GM18873 (cell line): ENCODE data around the gene PGAP6.
"Not testable (repeated sequence)": the region's sequence is repeated elsewhere in the genome, so short reads cannot be mapped to it uniquely, and the experiment has no call there.

ENCODE experiments used
- ATAC-seq: cut with Tn5 transposase; IDR thresholded peaks from one replicate; pipeline ENCODE4 v1.9.1; 2021; ENCODE audit warnings: mild to moderate bottlenecking, moderate library complexity, moderate number of reproducible peaks; ENCODE audit not compliant: unreplicated experiment, low FRiP score

PGAP6 gene

DNA sequence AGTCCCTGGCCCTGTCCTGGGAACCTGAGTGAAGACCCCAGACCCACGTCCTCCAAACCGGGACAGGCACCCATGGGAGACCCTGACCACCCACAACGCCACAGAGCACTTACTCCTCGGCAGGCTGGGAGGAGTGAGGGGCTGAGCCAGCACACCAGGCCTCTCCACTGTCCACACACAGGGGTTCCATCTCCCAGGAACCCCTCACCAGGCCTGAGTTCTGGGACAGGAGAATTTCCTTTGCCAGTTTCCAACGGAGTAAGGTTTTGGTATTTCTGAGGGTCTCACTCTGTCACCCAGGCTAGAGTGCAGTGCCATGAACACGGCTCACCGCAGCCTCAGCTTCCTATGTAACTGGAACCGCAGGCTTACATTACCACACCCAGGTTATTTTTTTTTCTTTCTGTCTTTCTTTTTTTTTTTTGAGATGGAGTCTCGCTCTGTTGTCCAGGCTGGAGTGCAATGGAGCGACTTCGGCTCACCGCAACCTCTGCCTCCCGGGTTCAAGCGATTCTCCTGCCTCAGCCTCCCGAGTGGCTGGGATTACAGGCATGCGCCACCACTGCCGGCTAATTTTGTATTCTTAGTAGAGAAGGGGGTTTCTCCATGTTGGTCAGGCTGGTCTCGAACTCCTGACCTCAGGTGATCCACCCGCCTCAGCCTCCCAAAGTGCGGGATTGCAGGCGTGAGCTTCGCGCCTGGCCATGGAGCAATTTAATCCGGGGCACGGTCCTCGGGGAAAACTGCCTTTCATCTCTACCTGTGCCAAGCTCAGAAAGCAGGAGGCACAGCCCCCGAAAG is 1.6 kb downstream of the PGAP6 start:
- ATAC-seq, result no peak

DNA sequence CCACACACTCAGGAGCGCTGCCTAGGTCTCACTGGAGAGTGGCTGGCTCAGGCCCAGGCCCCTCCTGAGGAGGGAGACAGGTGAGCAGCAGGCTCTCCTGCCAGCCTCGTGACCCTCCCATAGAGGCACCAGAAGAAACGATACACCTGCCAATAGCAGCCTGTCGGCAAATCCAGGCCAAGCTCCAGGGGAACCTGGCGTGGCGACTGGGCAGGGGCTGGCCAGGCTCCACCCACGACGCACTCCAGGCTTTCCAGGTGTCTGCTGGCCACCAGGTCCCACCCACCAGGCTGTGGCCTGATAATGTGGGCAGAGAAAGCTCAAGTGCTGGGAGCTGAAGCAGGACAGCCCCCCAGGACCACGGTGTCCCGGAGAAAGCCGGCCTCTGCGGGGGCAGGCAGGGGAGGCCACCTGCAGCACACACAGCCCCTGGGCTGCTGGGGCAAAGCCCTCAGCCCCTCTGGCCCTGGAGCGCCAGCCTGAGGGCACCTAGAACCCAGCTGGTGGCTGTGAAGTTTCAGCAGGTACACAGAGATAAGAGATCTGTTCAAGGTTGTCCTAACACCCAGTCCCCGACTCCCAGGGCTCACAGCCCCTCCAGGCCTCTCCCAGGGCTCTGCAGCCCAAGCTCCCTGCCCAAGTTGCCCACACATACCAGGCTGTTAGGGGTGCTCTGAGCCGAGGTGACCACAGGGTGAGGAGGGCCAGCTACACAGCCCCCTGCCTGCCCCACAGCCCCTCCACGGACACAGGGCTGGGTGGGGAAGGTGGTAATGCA is 2.4 kb downstream of the PGAP6 start:
- ATAC-seq, result no peak

GRCh38 chr16:378821-379182 is 3.0 kb downstream of the PGAP6 start:
- no peak for ATAC-seq

GRCh38 chr16:378113-378820 is 3.5 kb downstream of the PGAP6 start:
- ATAC-seq, result not testable (repeated sequence)

- no peak for ATAC-seq
Observed at GRCh38 chr16:377419-377951, 4.3 kb downstream of the PGAP6 start.

DNA sequence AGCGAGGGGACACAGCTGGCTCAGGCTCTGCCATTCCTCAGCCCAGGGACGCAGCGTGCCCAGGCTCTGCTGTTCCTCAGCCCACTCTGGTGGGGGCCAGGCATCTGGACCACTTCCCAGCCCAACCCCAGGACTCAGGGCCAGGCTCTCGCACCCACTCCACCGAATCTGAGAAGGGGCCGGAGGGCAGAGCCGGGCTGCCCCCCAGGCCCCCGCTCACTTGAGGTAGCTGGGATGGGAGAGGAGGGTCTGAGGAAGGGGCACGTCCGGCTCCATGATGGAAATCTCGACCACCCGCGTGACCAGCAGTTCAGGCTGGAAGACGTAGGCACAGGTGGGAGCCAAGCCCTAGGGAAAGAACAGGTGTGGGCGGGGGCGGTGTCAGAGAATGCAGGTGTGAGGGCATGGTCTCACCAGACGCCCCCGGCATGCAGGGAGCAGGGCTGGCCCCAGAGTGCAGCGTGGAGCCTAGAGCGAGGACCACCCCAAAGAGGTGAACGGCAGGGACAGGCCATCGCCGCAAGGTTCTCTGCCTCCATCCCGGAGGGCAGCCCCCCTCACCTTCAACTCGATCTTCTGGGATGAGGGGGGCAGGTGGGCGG is 4.9 kb downstream of the PGAP6 start:
- ATAC-seq, result no peak

DNA sequence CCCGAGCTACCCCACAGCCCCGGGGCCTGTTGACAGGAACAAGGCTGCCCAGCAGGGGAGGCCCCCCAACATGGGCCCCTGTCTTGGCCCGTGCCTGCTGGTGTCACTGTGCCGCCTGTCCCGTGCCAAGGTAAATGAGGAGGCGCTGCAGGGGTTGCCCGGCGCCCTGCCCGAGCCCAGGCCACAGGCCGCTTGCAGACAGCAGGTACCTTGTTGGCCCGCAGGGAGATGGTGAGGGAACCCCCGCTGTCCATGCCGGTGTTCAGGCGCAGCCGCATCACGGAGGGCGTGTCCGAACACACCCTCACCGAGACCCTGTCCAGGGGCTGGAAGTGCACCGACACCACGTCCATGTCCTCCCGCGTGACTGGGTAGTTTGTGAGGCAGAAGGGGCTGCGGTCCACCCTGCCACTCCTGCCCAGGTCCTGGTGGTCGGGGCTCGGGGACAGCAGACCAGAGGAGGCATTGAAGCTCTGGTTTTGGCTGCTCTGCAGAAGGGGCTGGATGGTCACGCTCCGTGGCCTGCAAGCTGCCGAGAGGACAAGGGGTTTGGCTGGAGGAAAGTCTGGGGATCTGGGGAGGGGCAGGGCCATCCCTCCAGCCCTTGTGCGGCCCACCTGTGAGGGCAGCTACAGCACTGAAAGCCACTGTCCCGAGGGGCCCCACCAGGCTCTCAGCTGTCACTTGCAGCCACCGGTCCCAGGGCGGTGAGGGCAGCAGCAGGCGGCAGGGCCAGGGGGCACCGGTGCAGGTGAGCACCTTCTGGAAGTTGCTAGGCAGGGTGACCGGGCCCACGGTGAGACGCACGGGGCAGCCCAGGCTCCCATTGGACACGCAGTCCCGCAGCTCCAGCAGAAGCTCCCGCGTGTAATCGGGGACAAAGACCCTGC is 5.6 kb downstream of the PGAP6 start:
- no peak for ATAC-seq

DNA sequence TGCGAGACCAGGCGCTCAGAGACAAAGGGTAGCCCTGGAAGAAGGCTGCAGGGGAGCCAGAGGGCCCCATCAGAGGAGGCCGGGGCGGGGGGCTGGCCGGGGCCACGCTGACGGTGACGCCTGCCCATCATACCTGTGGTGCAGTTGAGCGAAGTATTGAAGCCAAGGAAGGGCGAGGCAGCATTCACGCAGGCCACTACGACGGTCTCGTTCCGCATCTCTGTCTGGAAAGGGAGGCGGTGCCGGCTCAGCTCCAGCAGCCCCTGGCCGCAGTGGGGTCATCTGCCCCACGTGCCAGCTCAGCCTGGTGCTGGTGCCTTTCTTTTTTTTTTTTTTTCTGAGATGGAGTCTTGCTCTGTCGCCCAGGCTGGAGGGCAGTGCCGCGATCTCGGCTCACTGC is 6.6 kb downstream of the PGAP6 start:
- no peak for ATAC-seq

DNA sequence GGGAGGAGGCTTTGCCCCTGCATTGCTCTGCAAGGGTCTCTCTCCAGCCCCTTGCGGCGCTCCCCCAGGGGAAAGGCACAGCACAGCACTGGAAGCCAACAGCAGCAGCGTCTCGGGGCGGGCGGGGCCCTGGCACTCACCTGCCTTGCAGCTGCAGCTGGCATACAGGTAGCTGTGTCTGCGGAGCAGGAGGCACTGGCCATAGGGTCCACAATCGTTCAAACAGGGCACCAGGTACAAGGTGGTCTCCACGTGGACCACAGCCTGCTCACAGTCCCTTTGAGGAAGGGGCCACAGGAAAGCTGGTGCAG is 7.2 kb downstream of the PGAP6 start:
- no peak for ATAC-seq

DNA sequence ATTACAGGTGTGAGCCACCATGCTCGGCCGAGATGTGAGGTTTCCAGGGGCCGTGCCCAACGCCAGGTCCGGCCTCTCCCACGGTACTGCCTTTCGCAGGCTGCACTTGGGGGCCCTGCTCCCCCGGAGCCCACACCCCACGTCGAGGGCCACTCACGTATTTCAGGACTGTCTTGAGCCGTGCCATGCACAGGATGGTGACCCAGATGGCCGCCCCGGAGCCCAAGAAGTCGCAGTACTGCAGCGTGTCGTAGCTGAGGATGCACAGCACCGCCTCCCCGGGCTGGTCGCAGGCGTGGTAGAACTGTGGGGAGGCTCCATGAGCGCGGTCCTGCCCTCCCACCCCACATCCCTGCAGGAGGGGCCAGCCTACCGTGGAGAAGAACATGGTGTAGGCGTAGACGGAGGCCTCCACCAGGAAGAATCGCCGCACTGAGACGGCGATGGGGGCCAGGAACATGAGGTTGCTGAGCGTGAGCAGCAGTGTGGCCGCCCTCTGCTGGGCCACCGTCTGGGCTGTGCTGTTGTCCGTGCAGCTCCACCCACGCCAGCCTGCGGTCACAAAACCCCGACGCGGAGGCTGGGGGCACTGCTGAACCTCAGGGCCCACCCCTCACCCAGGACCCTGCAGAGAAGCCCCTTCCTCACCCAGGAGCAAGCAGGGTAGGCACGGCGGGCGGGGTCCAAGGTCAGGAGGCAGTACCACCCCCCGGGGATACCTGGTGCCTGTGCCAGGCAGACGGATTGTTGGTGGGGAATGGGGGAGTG is 7.7 kb downstream of the PGAP6 start:
- no peak for ATAC-seq

DNA sequence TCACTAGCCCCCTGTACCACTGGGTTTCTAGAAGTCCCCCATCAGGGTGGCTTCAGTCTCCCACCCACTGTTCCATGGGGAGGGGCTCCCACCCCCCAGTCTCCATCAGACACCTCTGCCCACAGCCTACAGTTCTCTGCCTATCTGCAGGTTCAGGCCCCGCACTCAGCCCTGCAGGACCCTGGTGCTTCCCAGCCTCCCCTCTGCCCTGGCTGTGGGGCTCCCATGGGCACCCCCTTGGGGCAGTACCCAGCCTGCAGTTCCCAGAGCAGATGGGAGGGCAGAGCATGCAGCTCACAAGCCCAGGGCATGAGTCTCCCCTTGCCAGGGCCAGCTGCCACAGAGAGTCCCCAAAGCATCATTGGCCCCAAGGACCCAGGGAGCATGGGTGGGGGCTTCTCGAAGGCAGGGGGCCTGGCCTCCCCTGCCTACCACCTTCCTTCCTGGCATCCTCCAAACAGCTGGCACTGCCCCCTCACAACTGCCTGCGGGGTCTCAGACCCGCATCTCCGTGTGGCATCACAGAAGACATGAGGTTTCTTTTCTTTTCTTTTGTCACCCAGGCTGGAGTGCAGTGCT is 8.7 kb downstream of the PGAP6 start:
- no peak for ATAC-seq

DNA sequence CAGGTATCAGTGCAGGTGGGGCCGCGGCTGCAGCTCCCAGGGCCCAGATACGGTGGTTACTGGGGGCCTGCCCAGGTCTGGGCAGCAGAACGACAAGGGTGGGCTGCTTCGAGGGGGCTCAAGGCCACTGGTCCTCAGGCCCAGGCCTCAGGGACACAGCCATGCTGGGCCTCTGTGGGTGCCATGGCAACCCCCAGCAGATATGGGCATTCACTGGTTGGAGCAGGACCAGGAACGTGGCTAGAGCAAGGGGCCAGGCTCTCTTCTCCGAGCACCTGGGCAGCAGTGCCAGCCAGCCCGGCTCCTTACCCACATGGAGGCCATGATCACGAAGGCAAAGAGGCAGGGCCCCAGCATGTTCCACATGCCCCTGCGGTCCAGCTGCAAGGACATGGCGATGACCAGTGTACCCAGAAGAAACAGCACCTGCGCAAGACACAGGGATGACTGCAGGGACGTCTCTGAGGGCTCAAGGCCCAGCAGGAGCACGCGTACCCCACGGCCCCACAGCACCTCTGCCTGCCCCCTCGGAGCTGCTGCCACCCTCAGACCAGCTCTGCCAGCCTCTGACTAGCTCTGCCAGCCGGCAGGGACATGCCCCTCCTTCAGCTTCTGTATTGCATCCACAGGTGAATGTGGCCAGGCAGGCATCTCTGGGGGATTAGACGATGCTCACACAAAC is 9.3 kb downstream of the PGAP6 start:
- no peak for ATAC-seq

GRCh38 chr16:371515-372301 is 10.1 kb downstream of the PGAP6 start:
- no peak for ATAC-seq

GRCh38 chr16:370979-371514 is 10.7 kb downstream of the PGAP6 start:
- no peak for ATAC-seq

GRCh38 chr16:370443-370842 is 11.3 kb downstream of the PGAP6 start, which contains the start of gene MRPL28:
Gene MRPL28, minus strand, starts transcription at chr16:370538. Its CDS starts 320 bp downstream, at chr16:370218.
- ATAC-seq, result peak; percentile 57

GRCh38 chr16:369866-370436 is 11.8 kb downstream of the PGAP6 start:
- ATAC-seq, result no peak
